Upper lobe of left lung (tissue), 6 donors: ENCODE results near the gene GRK5. TPM values are rescaled to one million over a fixed set of nuclear protein-coding genes. Genes with fewer than 3 reads are reported as not detected.
A peak's percentile ranks its signal among the peaks of the same experiment; 100 is the strongest.

Experiments
- ATAC-seq, 2 donors: fragments of 200-7000 bp; cut with Tn5 transposase; one replicate each; pipeline ENCODE4 v1.9.1; 2022; ENCODE audit warnings: mild to moderate bottlenecking in 2 of 2, moderate library complexity in 2 of 2; ENCODE audit not compliant: low FRiP score in 2 of 2
- DNase-seq, 2 donors: peaks; one replicate each; pipeline ENCODE4 v3.0.0-alpha.2; 2019 to 2020
- H3K27ac ChIP-seq, 4 donors: fragments of 200-600 bp; sonication (generic); one replicate each; pipeline ENCODE4 v1.5.1; 2016 to 2019
- H3K27me3 ChIP-seq, 4 donors: fragments of 200-600 bp; sonication (generic); one replicate each; pipeline ENCODE4 v1.5.1; 2017 to 2019
- H3K36me3 ChIP-seq, 4 donors: fragments of 200-600 bp; sonication (generic); one replicate each; pipeline ENCODE4 v1.5.1; 2016 to 2019
- H3K4me1 ChIP-seq, 4 donors: fragments of 200-600 bp; sonication (generic); one replicate each; pipeline ENCODE4 v1.5.1; 2018 to 2019
- H3K4me3 ChIP-seq, 4 donors: fragments of 200-600 bp; sonication (generic); one replicate each; pipeline ENCODE4 v1.5.1; 2017 to 2019; ENCODE audit warnings: mild to moderate bottlenecking in 2 of 4, moderate library complexity in 1 of 4
- H3K9me3 ChIP-seq, 4 donors: fragments of 200-600 bp; sonication (generic); one replicate each; pipeline ENCODE4 v1.5.1; 2018 to 2019
- EP300 ChIP-seq, 4 donors: sonication (generic); formaldehyde crosslinking; IDR thresholded peaks; one replicate each; pipeline ENCODE4 v1.5.1; 2017; ENCODE audit warnings: antibody characterized with exemption in 4 of 4, control low read depth in 2 of 4
- POLR2A ChIP-seq, 4 donors: fragments of 450-650 bp; IDR thresholded peaks; one replicate each; pipeline ENCODE4 v1.5.1; 2016 to 2017; ENCODE audit warnings: antibody characterized with exemption in 4 of 4, mild to moderate bottlenecking in 2 of 4
- POLR2AphosphoS5 ChIP-seq, 2 donors: sonication (generic); formaldehyde crosslinking; IDR thresholded peaks; one replicate each; pipeline ENCODE4 v1.5.1; 2017; ENCODE audit warnings: antibody characterized with exemption in 2 of 2
- WGBS, 2 donors: methylation state at CpG; one replicate each; pipeline ENCODE4 v1.1.5; 2017 to 2018; 5-methylcytosine and 5-hydroxymethylcytosine counted together
- total RNA-seq, 6 donors: library from RNA; depleted of rRNA in 4 of 6; stranded (reverse); fragments of >200 nt in 4 of 6; gene quantifications; one replicate each; pipeline versions ENCODE4 v1.1.0 to v1.2.1, GENCODE V29; 2016 to 2021
- TF ChIP-seq, protein P1 (sequence below), 6 experiments: fragments of 450-650 bp in 4 of 6; fragments of 200-600 bp in 2 of 6; sonication (generic) in 2 of 6; IDR thresholded peaks; one replicate each; pipeline ENCODE4 v1.5.1; 2016 to 2019; ENCODE audit warnings: antibody characterized with exemption in 6 of 6
- donor health status: DM: no; HTN: no; CAD: no; lungs with moderate emphysema.
- donor health status: DM: no; HTN: yes; CAD: no; lungs with severe emphysema.

GRK5 gene
- total RNA-seq, 6 donors from 2014 or later: 38.6 to 80.9 (median 61.1) TPM

DNA sequence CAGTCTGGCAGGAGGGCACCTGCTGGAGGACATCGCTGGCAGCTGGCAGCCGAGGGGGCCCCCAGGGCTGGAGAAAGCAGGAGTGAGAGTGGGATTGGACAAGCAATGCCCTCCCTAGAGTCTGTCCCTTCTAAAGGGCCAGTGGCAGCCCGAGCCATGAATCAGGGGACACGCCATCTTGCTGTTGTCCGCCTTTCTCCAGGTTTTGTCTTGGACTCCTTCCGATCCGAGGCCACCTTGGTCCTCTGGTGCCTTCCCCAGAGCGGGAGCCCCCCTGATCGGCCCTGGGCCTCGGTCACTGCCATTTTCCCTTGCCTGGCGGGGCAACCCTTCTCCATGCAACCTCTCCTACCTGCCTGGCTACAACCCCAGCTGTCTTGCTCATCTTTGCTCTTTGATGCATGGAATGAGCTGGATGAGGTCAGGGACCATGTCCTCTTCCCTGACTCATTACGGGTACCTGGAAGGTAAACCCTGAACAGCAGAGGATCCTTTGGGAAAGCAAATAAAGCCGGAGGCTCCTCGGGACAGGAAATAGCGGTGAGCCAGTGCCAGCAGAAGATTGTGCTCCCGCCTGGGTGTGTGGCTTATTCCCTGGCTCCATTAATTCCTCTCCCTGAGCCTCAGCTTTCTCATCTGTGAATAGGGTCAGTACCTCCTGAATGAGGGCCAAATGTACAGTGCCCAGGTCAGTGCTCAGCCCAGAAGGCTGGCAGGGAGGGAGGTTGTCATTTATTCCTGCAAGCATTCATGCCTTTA, 112.0 kb downstream of the GRK5 start:
- Histone ChIP-seq H3K4me1 (peaks cover 26 to 68% (median 61%) of the 10 kb centered on the region in 4 donors), H3K36me3 (no peaks in the 10 kb centered on the region), H3K4me3 (no peak overlapping the region), H3K9me3 (no peaks in the 10 kb centered on the region), H3K27me3 (no peaks in the 10 kb centered on the region), H3K27ac (peak overlapping the region in 2 of 4 donors; percentile 36 to 58)
- ATAC-seq (no peak), DNase-seq (peak in 1 of 2 donors; percentile 54)
- 70 to 76% methylated on average over 16 of the region's 16 CpGs for WGBS, 2 donors
- TF ChIP-seq POLR2AphosphoS5 (IDR thresholded peaks at IDR 0.05): no peak
- no peak for TF ChIP-seq EP300 (IDR thresholded peaks at IDR 0.05)
- TF ChIP-seq POLR2A (IDR thresholded peaks at IDR 0.05): no peak
- TF ChIP-seq, protein P1, sequence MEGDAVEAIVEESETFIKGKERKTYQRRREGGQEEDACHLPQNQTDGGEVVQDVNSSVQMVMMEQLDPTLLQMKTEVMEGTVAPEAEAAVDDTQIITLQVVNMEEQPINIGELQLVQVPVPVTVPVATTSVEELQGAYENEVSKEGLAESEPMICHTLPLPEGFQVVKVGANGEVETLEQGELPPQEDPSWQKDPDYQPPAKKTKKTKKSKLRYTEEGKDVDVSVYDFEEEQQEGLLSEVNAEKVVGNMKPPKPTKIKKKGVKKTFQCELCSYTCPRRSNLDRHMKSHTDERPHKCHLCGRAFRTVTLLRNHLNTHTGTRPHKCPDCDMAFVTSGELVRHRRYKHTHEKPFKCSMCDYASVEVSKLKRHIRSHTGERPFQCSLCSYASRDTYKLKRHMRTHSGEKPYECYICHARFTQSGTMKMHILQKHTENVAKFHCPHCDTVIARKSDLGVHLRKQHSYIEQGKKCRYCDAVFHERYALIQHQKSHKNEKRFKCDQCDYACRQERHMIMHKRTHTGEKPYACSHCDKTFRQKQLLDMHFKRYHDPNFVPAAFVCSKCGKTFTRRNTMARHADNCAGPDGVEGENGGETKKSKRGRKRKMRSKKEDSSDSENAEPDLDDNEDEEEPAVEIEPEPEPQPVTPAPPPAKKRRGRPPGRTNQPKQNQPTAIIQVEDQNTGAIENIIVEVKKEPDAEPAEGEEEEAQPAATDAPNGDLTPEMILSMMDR (IDR thresholded peaks at IDR 0.05): no peak

DNA sequence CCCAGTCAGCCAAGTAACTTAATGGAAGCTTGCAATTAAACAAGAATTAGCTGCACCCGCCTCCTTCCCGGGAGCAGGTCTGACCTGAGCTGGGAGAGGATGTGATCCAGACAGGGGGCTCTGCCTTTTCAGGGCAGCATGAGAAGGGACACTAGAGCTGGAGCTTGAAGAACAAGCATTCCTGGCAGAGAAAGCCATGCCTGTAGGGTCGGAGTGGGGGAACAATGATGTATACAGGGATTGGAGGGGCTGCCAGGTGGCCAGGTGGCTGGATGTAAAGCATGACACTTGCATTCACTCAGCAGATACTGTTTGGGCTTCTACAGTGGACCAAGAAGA, 112.5 kb downstream of the GRK5 start:
- Histone ChIP-seq H3K36me3 (no peaks in the 10 kb centered on the region), H3K9me3 (no peaks in the 10 kb centered on the region), H3K27ac (peak overlapping the region in 2 of 4 donors; percentile 36 to 69), H3K4me1 (peaks cover 25 to 66% (median 58%) of the 10 kb centered on the region in 4 donors), H3K4me3 (no peak overlapping the region), H3K27me3 (no peaks in the 10 kb centered on the region)
- DNase-seq (no peak), ATAC-seq (no peak)
- WGBS, 2 donors: 80 to 89% methylated on average over 3 of the region's 3 CpGs
- TF ChIP-seq EP300 (IDR thresholded peaks at IDR 0.05) (no peak), POLR2A (IDR thresholded peaks at IDR 0.05) (no peak), POLR2AphosphoS5 (IDR thresholded peaks at IDR 0.05) (no peak)
- TF ChIP-seq, protein P1 (IDR thresholded peaks at IDR 0.05): no peak

DNA sequence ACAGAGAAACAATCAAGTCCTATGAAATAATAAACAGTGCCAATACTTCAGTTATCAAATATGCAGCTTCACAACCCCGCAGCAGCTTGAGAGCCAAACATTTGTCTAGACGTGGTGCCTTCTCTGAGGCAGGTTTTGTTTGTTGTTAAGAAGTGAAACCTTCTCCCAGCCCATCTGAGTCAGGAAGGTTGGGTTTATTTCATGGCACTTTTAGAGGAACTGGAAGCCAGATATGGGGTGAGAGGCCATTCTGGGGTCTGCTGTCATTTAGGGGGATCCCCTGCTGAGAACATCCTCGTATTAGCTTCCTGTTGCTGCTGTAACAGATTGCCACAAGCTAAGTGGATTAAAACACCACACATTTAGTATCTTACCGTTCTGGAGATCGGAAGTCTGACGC, 113.6 kb downstream of the GRK5 start:
- no peak for ATAC-seq
- no peaks in the 10 kb centered on the region for H3K27me3 ChIP-seq

DNA sequence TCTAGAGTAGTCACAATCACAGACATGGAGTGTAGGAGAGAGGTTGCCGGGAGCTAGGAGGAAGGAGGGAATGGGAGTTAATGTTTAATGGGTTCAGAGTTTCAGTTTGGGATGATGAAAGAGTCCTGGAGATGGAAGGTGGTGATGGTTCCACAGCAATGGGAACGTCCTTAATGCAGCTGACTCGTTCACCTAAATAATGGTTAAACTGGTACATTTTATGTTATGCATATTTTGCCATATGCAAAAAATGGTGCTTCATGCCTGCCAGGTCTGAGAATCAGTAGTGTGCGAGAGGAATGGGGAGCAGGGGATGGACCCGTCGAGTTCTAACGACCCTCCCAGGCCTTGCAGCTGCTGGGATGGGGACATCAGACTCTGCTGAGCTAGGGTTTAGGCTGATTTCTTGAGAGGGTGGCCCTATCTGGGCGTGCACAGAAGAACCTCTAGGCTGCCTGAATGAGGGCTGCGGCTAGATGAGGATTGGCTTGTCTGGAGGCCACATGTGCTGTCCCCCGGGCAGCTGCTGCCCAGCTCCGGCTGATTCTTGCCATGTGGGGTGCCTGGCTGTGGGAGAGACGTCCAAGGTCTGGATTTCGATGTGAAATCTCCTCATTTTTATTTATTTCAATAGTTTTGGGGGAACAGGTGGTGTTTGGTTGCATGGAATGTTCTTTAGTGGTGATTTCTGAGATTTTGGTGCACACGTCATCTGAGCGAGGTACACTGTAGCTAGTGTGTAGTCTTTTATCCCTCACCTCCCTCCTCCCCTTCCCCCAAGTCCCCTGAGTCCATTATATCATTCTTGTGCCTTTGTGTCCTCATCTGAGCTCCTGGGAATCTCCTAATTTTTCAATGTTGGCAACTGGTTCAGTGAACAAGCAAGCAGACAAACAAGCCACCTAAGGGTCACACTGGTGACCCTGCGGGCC, 116.0 kb downstream of the GRK5 start:
- Histone ChIP-seq H3K27me3 (no peaks in the 10 kb centered on the region), H3K36me3 (peaks cover 0 to 19% (median 6%) of the 10 kb centered on the region in 4 donors), H3K4me3 (no peak overlapping the region), H3K4me1 (peaks cover 6 to 46% (median 29%) of the 10 kb centered on the region in 4 donors), H3K9me3 (no peaks in the 10 kb centered on the region), H3K27ac (peak overlapping the region in 2 of 4 donors; percentile 12 to 44)
- TF ChIP-seq EP300 (IDR thresholded peaks at IDR 0.05): peak in 1 of 4 donors; percentile 27
- TF ChIP-seq, protein P1 (IDR thresholded peaks at IDR 0.05): no peak
- DNase-seq (no peak), ATAC-seq (no peak)
- WGBS, 2 donors: 76 to 77% methylated on average over 16 of the region's 16 CpGs

More for the DNA sequence above, 113.6 kb downstream of the GRK5 start:
- peaks cover 17 to 65% (median 51%) of the 10 kb centered on the region in 4 donors for H3K4me1 ChIP-seq
- no peak overlapping the region for H3K4me3 ChIP-seq
- peak overlapping the region; percentile 19 to 69 (median 37) for H3K27ac ChIP-seq
- 52 to 54% methylated on average over 6 of the region's 6 CpGs for WGBS, 2 donors
- no peaks in the 10 kb centered on the region for H3K9me3 ChIP-seq
- no peaks in the 10 kb centered on the region for H3K36me3 ChIP-seq
- no peak for DNase-seq
- TF ChIP-seq EP300 (IDR thresholded peaks at IDR 0.05): peak in 1 of 4 donors; percentile 3
- TF ChIP-seq POLR2A (IDR thresholded peaks at IDR 0.05): no peak

DNA sequence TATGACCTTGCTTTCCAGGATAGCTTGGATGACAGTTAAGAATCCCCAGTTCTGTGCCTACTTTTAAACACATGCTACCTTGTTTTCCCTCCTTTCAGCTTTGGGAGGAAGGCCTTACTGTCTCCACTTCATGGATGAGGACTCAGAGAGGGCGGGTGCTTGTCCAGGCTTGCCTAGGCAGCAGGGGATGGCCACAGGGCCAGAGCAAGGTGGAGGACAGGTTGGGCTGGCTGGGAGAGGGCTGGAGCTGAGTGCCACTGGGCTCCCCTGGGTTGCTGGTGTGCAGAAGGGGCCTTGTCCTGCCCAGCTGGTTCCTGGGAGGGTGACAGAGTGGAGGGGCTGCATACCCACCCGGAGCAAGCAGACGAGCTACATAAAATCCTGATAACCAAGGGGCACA, 117.8 kb downstream of the GRK5 start:
- H3K27me3 ChIP-seq: no peaks in the 10 kb centered on the region
- peaks cover 0 to 29% (median 14%) of the 10 kb centered on the region in 4 donors for H3K4me1 ChIP-seq
- no peaks in the 10 kb centered on the region for H3K9me3 ChIP-seq
- WGBS, 2 donors: 84 to 100% methylated on average over 3 of the region's 3 CpGs
- TF ChIP-seq POLR2AphosphoS5 (IDR thresholded peaks at IDR 0.05) (no peak), POLR2A (IDR thresholded peaks at IDR 0.05) (no peak), EP300 (IDR thresholded peaks at IDR 0.05) (no peak)
- TF ChIP-seq, protein P1 (IDR thresholded peaks at IDR 0.05): no peak
- H3K4me3 ChIP-seq: no peak overlapping the region
- ATAC-seq (no peak), DNase-seq (no peak)
- H3K27ac ChIP-seq: no peak overlapping the region
- H3K36me3 ChIP-seq: peaks cover 0 to 30% (median 6%) of the 10 kb centered on the region in 4 donors
